Measurements from ENCODE around the gene FOXC2.

The FOXC2 gene

GRCh38 chr16:86591270-86591669, 24.6 kb downstream of the FOXC2 start:
- no peak for DNase-seq (ENCODE audit: low read depth)
- no peak overlapping the region for H3K4me3 ChIP-seq (ENCODE audit: low read length)
- no peak for TF ChIP-seq CTCF (conservative IDR thresholded peaks at IDR 0.05; ENCODE audit: low read depth, low read length)

GRCh38 chr16:86593913-86594620, 27.4 kb downstream of the FOXC2 start:
- DNase-seq (ENCODE audit: low read depth): no peak
- no peak for TF ChIP-seq CTCF (conservative IDR thresholded peaks at IDR 0.05; ENCODE audit: low read depth, low read length)

GRCh38 chr16:86594721-86595120, 28.1 kb downstream of the FOXC2 start:
- H3K4me3 ChIP-seq (ENCODE audit: low read length): no peak overlapping the region
- TF ChIP-seq CTCF (conservative IDR thresholded peaks at IDR 0.05; ENCODE audit: low read depth, low read length): no peak
- no peak for DNase-seq (ENCODE audit: low read depth)

More at GRCh38 chr16:86593913-86594620, 27.4 kb downstream of the FOXC2 start:
- no peak overlapping the region for H3K4me3 ChIP-seq (ENCODE audit: low read length)

GRCh38 chr16:86595983-86596605, 29.5 kb downstream of the FOXC2 start:
- H3K4me3 ChIP-seq (ENCODE audit: low read length): no peak overlapping the region
- TF ChIP-seq CTCF (conservative IDR thresholded peaks at IDR 0.05; ENCODE audit: low read depth, low read length): no peak
- DNase-seq (ENCODE audit: low read depth): no peak

GRCh38 chr16:86597126-86597879, 30.7 kb downstream of the FOXC2 start:
- no peak for DNase-seq (ENCODE audit: low read depth)
- no peak for TF ChIP-seq CTCF (conservative IDR thresholded peaks at IDR 0.05; ENCODE audit: low read depth, low read length)
- no peak overlapping the region for H3K4me3 ChIP-seq (ENCODE audit: low read length)

GRCh38 chr16:86597880-86598606, 31.4 kb downstream of the FOXC2 start:
- no peak for DNase-seq (ENCODE audit: low read depth)
- no peak for TF ChIP-seq CTCF (conservative IDR thresholded peaks at IDR 0.05; ENCODE audit: low read depth, low read length)
- no peak overlapping the region for H3K4me3 ChIP-seq (ENCODE audit: low read length)
